GM18868 (cell line): ENCODE measurements around the gene GSTM5.
"Not testable (repeated sequence)": the region's sequence is repeated elsewhere in the genome, so short reads cannot be mapped to it uniquely, and the experiment has no call there.

Experiments
- ATAC-seq: cut with Tn5 transposase; IDR thresholded peaks from one replicate; pipeline ENCODE4 v1.9.1; 2021; ENCODE audit warnings: mild to moderate bottlenecking, moderate library complexity; ENCODE audit not compliant: unreplicated experiment

GSTM5 gene

GRCh38 chr1:109695138-109695537 lies 16.9 kb upstream of the GSTM5 start:
- not testable (repeated sequence) for ATAC-seq

- no peak for ATAC-seq
Observed at GRCh38 chr1:109697066-109697465, 15.0 kb upstream of the GSTM5 start.

- ATAC-seq, result not testable (repeated sequence)
Observed at GRCh38 chr1:109697861-109698260, 14.2 kb upstream of the GSTM5 start.

- ATAC-seq, result not testable (repeated sequence)
Observed at GRCh38 chr1:109702940-109703339, 9.1 kb upstream of the GSTM5 start.

GRCh38 chr1:109704173-109704572 lies 7.9 kb upstream of the GSTM5 start:
- no peak for ATAC-seq

- no peak for ATAC-seq
Observed at GRCh38 chr1:109705411-109705810, 6.6 kb upstream of the GSTM5 start.

- ATAC-seq, result not testable (repeated sequence)
Observed at GRCh38 chr1:109708949-109709348, 3.1 kb upstream of the GSTM5 start.

- ATAC-seq, result not testable (repeated sequence)
Observed at GRCh38 chr1:109709822-109710221, 2.2 kb upstream of the GSTM5 start.

GRCh38 chr1:109712321-109712864 lies 342 bp downstream of the GSTM5 start:
- no peak for ATAC-seq

GRCh38 chr1:109713636-109714035 lies 1.6 kb downstream of the GSTM5 start:
- ATAC-seq, result no peak

GRCh38 chr1:109714661-109715372 lies 2.8 kb downstream of the GSTM5 start:
- no peak for ATAC-seq

GRCh38 chr1:109716121-109716520 lies 4.1 kb downstream of the GSTM5 start:
- no peak for ATAC-seq

- no peak for ATAC-seq
Observed at GRCh38 chr1:109716570-109717090, 4.6 kb downstream of the GSTM5 start.

GRCh38 chr1:109717729-109718128 lies 5.7 kb downstream of the GSTM5 start:
- no peak for ATAC-seq

- no peak for ATAC-seq
Observed at GRCh38 chr1:109718495-109718894, 6.4 kb downstream of the GSTM5 start.

- ATAC-seq, result peak; percentile 52
Observed at GRCh38 chr1:109719337-109719837, 7.3 kb downstream of the GSTM5 start.

- no peak for ATAC-seq
Observed at GRCh38 chr1:109721042-109721441, 9.0 kb downstream of the GSTM5 start.

- no peak for ATAC-seq
Observed at GRCh38 chr1:109721971-109722370, 9.9 kb downstream of the GSTM5 start.

GRCh38 chr1:109722908-109723691 lies 11.0 kb downstream of the GSTM5 start:
- no peak for ATAC-seq

GRCh38 chr1:109724933-109725332 lies 12.9 kb downstream of the GSTM5 start:
- no peak for ATAC-seq

GRCh38 chr1:109725510-109725909 lies 13.5 kb downstream of the GSTM5 start:
- no peak for ATAC-seq
